GM12878 (cell line): ENCODE data around the gene ABCA2. TPM values are rescaled to one million over a fixed set of nuclear protein-coding genes. Genes with fewer than 3 reads are reported as not detected.

Experiments used
- ATAC-seq: fragments of 200-7000 bp; cut with Tn5 transposase; 3 replicates; pipeline ENCODE4 v1.9.1; 2020; ENCODE audit warnings: mild to moderate bottlenecking, moderate library complexity
- BruUV-seq: library from RNA; stranded (reverse); fragments of 400-500 nt; replicated peaks from 2 replicates; lab custom pipeline; 2021; lab: Mats Ljungman, UMichigan
- CTCF ChIA-PET: fragments of 300-600 bp; sonication (Branson Sonifier 250); formaldehyde crosslinking; extraction: SDS; loops from one replicate; lab custom pipeline; 2021; ENCODE audit warnings: inconsistent platforms; lab: Yijun Ruan, JAX
- POLR2A ChIA-PET: fragments of 350-600 bp; formaldehyde crosslinking; extraction: SDS; loops from one replicate; lab custom pipeline; 2021; ENCODE audit warnings: inconsistent platforms; lab: Charles Lee
- RAD21 ChIA-PET: fragments of 300-600 bp; sonication (Branson Sonifier 250); formaldehyde crosslinking; loops from one replicate; lab custom pipeline; 2023; ENCODE audit warnings: antibody characterized with exemption; ENCODE audit not compliant: unreplicated experiment; lab: Charles Lee
- SMC1A ChIA-PET: fragments of 300-600 bp; sonication (Branson Sonifier 250); formaldehyde crosslinking; loops from one replicate; lab custom pipeline; 2023; ENCODE audit not compliant: unreplicated experiment, uncharacterized antibody; lab: Charles Lee
- DNase-seq: peaks from one replicate; pipeline ENCODE4 v3.0.0-alpha.2; 2011; ENCODE audit warnings: low read depth, low spot score
- FAIRE-seq: peaks from 3 replicates; lab custom pipeline; 2011; peaks lifted over from hg19 to GRCh38; lab: Jason Lieb, UNC
- H2AFZ ChIP-seq: 2 replicates; pipeline ENCODE4 v1.6.0; 2011; ENCODE audit warnings: low read depth, low read length, control low read depth; ENCODE audit not compliant: control insufficient read depth
- H3K27ac ChIP-seq: 2 replicates; pipeline ENCODE4 v1.5.1; 2011; ENCODE audit warnings: control low read depth; ENCODE audit not compliant: control insufficient read depth, insufficient read depth
- H3K27me3 ChIP-seq, 2 experiments: replicated peaks in 1 of 2; 2 replicates each; pipeline versions ENCODE4 v1.6.0 to v1.6.1; 2011; ENCODE audit warnings: low read length in 1 of 2; ENCODE audit not compliant: control insufficient read depth in 2 of 2, insufficient read depth in 2 of 2
- H3K36me3 ChIP-seq, 2 experiments: 2 replicates each; pipeline ENCODE4 v1.5.1; 2011; ENCODE audit warnings: low read length in 1 of 2; ENCODE audit not compliant: control insufficient read depth in 2 of 2, insufficient read depth in 2 of 2
- H3K4me1 ChIP-seq: 2 replicates; pipeline ENCODE4 v1.6.1; 2011; ENCODE audit warnings: mild to moderate bottlenecking, low read length, moderate library complexity, mixed read lengths; ENCODE audit not compliant: control insufficient read depth, insufficient read depth
- H3K4me2 ChIP-seq: 2 replicates; pipeline ENCODE4 v1.6.0; 2011; ENCODE audit warnings: control low read depth; ENCODE audit not compliant: control insufficient read depth, insufficient read depth
- H3K4me3 ChIP-seq: fragments of 200-600 bp; sonication (generic); 2 replicates; pipeline ENCODE4 v1.5.1; 2016
- H3K79me2 ChIP-seq: 2 replicates; pipeline ENCODE4 v1.6.0; 2011; ENCODE audit warnings: low read length; ENCODE audit not compliant: control insufficient read depth, insufficient read depth
- H3K9ac ChIP-seq: 2 replicates; pipeline ENCODE4 v1.8.0; 2011; ENCODE audit warnings: low read length, control low read depth, mixed read lengths; ENCODE audit not compliant: control insufficient read depth, insufficient read depth
- H3K9me3 ChIP-seq: replicated peaks from 3 replicates; pipeline ENCODE4 v1.5.1; 2011; ENCODE audit warnings: mild to moderate bottlenecking, low read length; ENCODE audit not compliant: control insufficient read depth, insufficient read depth
- H4K20me1 ChIP-seq: 2 replicates; pipeline ENCODE4 v1.6.0; 2011; ENCODE audit not compliant: control insufficient read depth, insufficient read depth
- BHLHE40 ChIP-seq, 2 experiments: fragments of 450-650 bp in 1 of 2; IDR thresholded peaks; 2 replicates each; pipeline ENCODE4 v1.6.1; 2011 to 2017; ENCODE audit warnings: low read depth in 2 of 2, borderline replicate concordance in 1 of 2, improper control_type of control experiment in 1 of 2, low read length in 1 of 2, mild to moderate bottlenecking in 1 of 2
- CTCF ChIP-seq, 3 experiments: IDR thresholded peaks in 2 of 3; conservative IDR thresholded peaks in 1 of 3; 2 replicates each; pipeline ENCODE4 v1.5.1; 2011; ENCODE audit warnings: low read depth in 3 of 3, low read length in 3 of 3, mild to moderate bottlenecking in 3 of 3, control low read depth in 2 of 3, moderate library complexity in 2 of 3, inconsistent platforms in 1 of 3, mixed read lengths in 1 of 3; ENCODE audit not compliant: control insufficient read depth in 2 of 3, insufficient read depth in 1 of 3; ENCODE audit errors: extremely low read depth in 1 of 3
- GATAD2B ChIP-seq: fragments of 450-650 bp; conservative IDR thresholded peaks from 2 replicates; pipeline ENCODE4 v1.6.1; 2017; ENCODE audit warnings: low read depth, mild to moderate bottlenecking, moderate library complexity
- HDGF ChIP-seq: fragments of 450-650 bp; IDR thresholded peaks from 2 replicates; pipeline ENCODE4 v1.6.1; 2016; ENCODE audit warnings: antibody characterized with exemption
- HSF1 ChIP-seq: fragments of 150-350 bp; IDR thresholded peaks from 2 replicates; pipeline ENCODE4 v1.6.1; 2014; ENCODE audit warnings: mild to moderate bottlenecking, low read depth, low read length
- IKZF1 ChIP-seq: fragments of 450-650 bp; conservative IDR thresholded peaks from 2 replicates; pipeline ENCODE4 v1.6.1; 2017; ENCODE audit warnings: antibody characterized with exemption, mild to moderate bottlenecking
- IRF4 ChIP-seq: IDR thresholded peaks from 2 replicates; pipeline ENCODE4 v1.6.1; 2011; ENCODE audit warnings: low read depth, low read length
- LARP7 ChIP-seq: fragments of 450-650 bp; IDR thresholded peaks from 2 replicates; pipeline ENCODE4 v1.6.1; 2017; ENCODE audit warnings: mild to moderate bottlenecking
- NBN ChIP-seq: fragments of 450-650 bp; IDR thresholded peaks from 2 replicates; pipeline ENCODE4 v1.6.1; 2016
- PAX5 ChIP-seq: IDR thresholded peaks from 2 replicates; pipeline ENCODE4 v1.6.1; 2011; ENCODE audit warnings: low read depth, low read length, borderline replicate concordance
- PKNOX1 ChIP-seq: fragments of 450-650 bp; IDR thresholded peaks from 2 replicates; pipeline ENCODE4 v1.6.1; 2016; ENCODE audit warnings: mild to moderate bottlenecking
- RAD21 ChIP-seq: IDR thresholded peaks from 2 replicates; pipeline ENCODE4 v1.6.1; 2011; ENCODE audit warnings: mild to moderate bottlenecking, low read depth, low read length, moderate library complexity; ENCODE audit not compliant: insufficient read depth
- RB1 ChIP-seq: fragments of 450-650 bp; formaldehyde crosslinking; IDR thresholded peaks from 2 replicates; pipeline ENCODE4 v1.6.1; 2017; ENCODE audit warnings: mild to moderate bottlenecking, borderline replicate concordance
- SMC3 ChIP-seq: IDR thresholded peaks from 2 replicates; pipeline ENCODE4 v1.6.1; 2011; ENCODE audit warnings: low read length, improper control_type of control experiment, borderline replicate concordance
- STAT1 ChIP-seq: fragments of 450-650 bp; conservative IDR thresholded peaks from 2 replicates; pipeline ENCODE4 v1.6.1; 2014; ENCODE audit warnings: antibody characterized with exemption, mild to moderate bottlenecking
- TCF3 ChIP-seq: IDR thresholded peaks from 2 replicates; pipeline ENCODE4 v1.6.1; 2012; ENCODE audit warnings: low read depth, mild to moderate bottlenecking, low read length, borderline replicate concordance; ENCODE audit not compliant: insufficient read depth
- USF1 ChIP-seq: IDR thresholded peaks from 2 replicates; pipeline ENCODE4 v1.6.1; 2011; ENCODE audit warnings: borderline replicate concordance, low read depth, mild to moderate bottlenecking, moderate library complexity, mixed read lengths, low read length; ENCODE audit not compliant: insufficient read depth; ENCODE audit errors: extremely low read length
- WGBS: methylation state at CpG from one replicate; pipeline ENCODE4 v1.1.6; 2016; ENCODE audit warnings: low lambda C conversion rate; ENCODE audit not compliant: insufficient replicate concordance, insufficient coverage; ENCODE audit errors: missing lambda C conversion rate; 5-methylcytosine and 5-hydroxymethylcytosine counted together
- in situ Hi-C: fragments of 300-500 bp; cut with MboI; formaldehyde crosslinking; loops from 9 replicates; pipeline ENCODE4 v1.14.3; 2018; ENCODE audit warnings: mixed read lengths
- intact Hi-C: fragments of 100-400 bp; cut with micrococcal nuclease; formaldehyde crosslinking; loops from one replicate; pipeline ENCODE4 v1.14.2; 2022; ENCODE audit not compliant: unreplicated experiment
- polyA plus RNA-seq, 11 experiments: library from polyadenylated mRNA; depleted of rRNA in 4 of 11; unstranded in 6 of 11; stranded (reverse) in 5 of 11; fragments of >200 nt; fragmentation: Nextera tagmentation in 4 of 11; fragmentation: Illumina TruSeq in 1 of 11; extraction: Ambion mirVana in 4 of 11; extraction: Trizol in 1 of 11; gene quantifications; 1 replicate in 1 of 11; 2 replicates in 10 of 11; pipeline versions ENCODE4 v1.2.1 to v1.2.3, GENCODE V29; 2011 to 2016; ENCODE audit warnings: inconsistent platforms in 2 of 11, missing spikeins in 2 of 11, low read depth in 1 of 11
- total RNA-seq, 4 experiments: library from RNA; depleted of rRNA in 3 of 4; stranded (reverse); fragments of >200 nt in 3 of 4; fragmentation: Illumina TruSeq in 1 of 4; extraction: Trizol in 1 of 4; gene quantifications; 2 replicates each; pipeline versions ENCODE4 v1.2.1 to v1.2.3, GENCODE V29; 2013 to 2021

Gene ABCA2
- total and polyA plus RNA-seq, 10 of the 15 experiments (the other 5 are each of a cell fraction or from before 2014, with no cell fraction given), result 0.13 to 2.6 (median 0.71) TPM; not detected in 2

- CTCF ChIA-PET, result interaction anchor here (0.6 to 7.9 kb wide), 38 partner anchors 9 to 326 kb away, joined by 3 to 81 read pairs (median 4); partner anchors contain the start of genes AJM1, FBXW5, FUT7 and MAN1B1
- no peak overlapping the region for H2AFZ ChIP-seq
- SMC1A ChIA-PET, result interaction anchor here (0.6 to 7.2 kb wide), 11 partner anchors 8 to 169 kb away, joined by 3 to 30 read pairs (median 6); partner anchors contain the start of genes MAN1B1 and NPDC1
- peaks cover 7% of the 10 kb centered on the region for H3K79me2 ChIP-seq
- TF ChIP-seq BHLHE40 (IDR thresholded peaks at IDR 0.05; ENCODE audit: borderline replicate concordance in 1 of 2, low read depth in 2 of 2, low read length in 1 of 2) (peak in 1 of 2 experiments; percentile 18; a peak in 1 of 4 replicates), SMC3 (peak; percentile 58; the same call in 1 of the 2 replicates), CTCF (IDR thresholded peaks at IDR 0.05 in 2 of 3, conservative IDR thresholded peaks at IDR 0.05 in 1 of 3; ENCODE audit: control insufficient read depth in 2 of 3, extremely low read depth in 1 of 3, insufficient read depth in 1 of 3, low read depth in 3 of 3, low read length in 3 of 3) (peak; percentile 85 to 89 (median 89)), IKZF1 (0 out of 2 replicates have a peak, but pooled peaks have one; percentile 27), GATAD2B (peak; percentile 52), LARP7 (peak; percentile 47; the same call in 1 of the 2 replicates), PAX5 (no peak), RAD21 (peak; percentile 62), USF1 (no peak), TCF3 (no peak), RB1 (0 out of 2 replicates have a peak, but pooled peaks have one; percentile 31), PKNOX1 (peak; percentile 57), HDGF (peak; percentile 96), NBN (peak; percentile 71), HSF1 (no peak), IRF4 (0 out of 2 replicates have a peak, but pooled peaks have one; percentile 25), STAT1 (0 out of 2 replicates have a peak, but pooled peaks have one; percentile 52)
- WGBS, result 29% methylated on average over 12 of the region's 12 CpGs
- no peak overlapping the region for H3K27ac ChIP-seq
- TSS peak; percentile 46 for BruUV-seq
- no peak overlapping the region for H3K9ac ChIP-seq
- H3K4me1 ChIP-seq, result peaks cover 25% of the 10 kb centered on the region
- DNase-seq (no peak), FAIRE-seq (peak; percentile 79), ATAC-seq (peak; percentile 80)
- no peaks in the 10 kb centered on the region for H3K9me3 ChIP-seq
- RAD21 ChIA-PET, result interaction anchor here (0.6 to 2.9 kb wide), 20 partner anchors 9 to 168 kb away, joined by 3 to 25 read pairs (median 8); partner anchors contain the start of genes CLIC3, CYSRT1, MAN1B1 and NPDC1
- H3K4me2 ChIP-seq, result peak overlapping the region; percentile 90
- H3K4me3 ChIP-seq, result 0 out of 2 replicates have a peak overlapping the region, but pooled peaks have one; percentile 15
- POLR2A ChIA-PET, result interaction anchor here (0.8 to 3.5 kb wide), 10 partner anchors 9 to 155 kb away, joined by 3 to 16 read pairs (median 6); partner anchors contain the start of genes MAN1B1 and UAP1L1
- intact Hi-C loops, result loop anchor here (5.0 kb wide), 1 partner anchor 49 kb away; no protein-coding TSS in a partner anchor
- no peaks in the 10 kb centered on the region for H3K27me3 ChIP-seq
- no peaks in the 10 kb centered on the region; a peak in 2 of 4 replicates for H3K36me3 ChIP-seq
- no peaks in the 10 kb centered on the region for H4K20me1 ChIP-seq
- in situ Hi-C loops, result no loop called here
Observed at GRCh38 chr9:137067860-137068538, 40.0 kb upstream of the ABCA2 start.
